ENCODE measurements around the gene NIPAL3. TPM values are rescaled to one million over a fixed set of nuclear protein-coding genes. Genes with fewer than 3 reads are reported as not detected.

The NIPAL3 gene
- total RNA-seq, 4 donors from 2014 or later = 17.8 to 38.0 (median 27.0) TPM

DNA sequence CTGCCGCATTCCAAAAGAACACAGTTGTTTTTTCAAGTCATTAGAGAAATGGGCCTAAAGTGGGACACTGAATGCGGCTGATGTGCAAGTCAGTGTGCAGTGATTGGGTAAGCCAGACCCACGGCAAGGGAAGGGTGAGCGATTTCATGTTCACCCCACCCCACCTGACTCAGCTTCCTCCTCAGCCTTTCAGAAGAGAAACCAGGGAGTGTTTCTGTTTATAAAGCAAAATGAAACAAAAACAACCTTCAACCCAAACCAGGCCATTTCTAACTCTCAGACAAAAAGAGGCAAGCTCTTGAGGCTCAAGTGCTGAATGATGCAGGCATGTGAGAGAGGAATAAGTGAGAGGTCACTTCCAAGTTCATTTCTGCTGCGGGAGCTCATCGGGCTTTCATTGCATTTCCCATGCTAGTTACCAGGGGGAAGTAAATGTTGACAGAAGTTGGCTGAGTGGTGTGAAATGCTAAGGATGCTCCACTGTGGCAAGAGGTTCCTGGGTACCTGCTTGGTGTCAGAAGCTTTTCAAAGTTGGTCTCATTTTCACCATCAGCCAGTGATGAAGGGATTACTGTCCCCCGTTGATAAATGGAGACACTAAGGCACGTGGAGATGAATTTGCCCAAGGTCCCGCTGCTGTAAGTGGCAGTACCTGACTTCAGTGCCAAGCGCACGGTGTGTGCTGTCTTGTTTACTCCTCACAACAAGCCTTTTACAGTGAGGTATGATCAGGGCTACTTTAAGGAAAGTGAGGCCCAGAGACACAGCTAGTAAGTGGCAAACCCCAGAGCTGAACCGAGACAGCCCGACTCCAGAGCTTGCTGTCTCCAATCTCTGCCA lies 31.1 kb upstream of the NIPAL3 start:
- DNase-seq (ENCODE audit: low spot score) (no peak), ATAC-seq (ENCODE audit: low FRiP score) (no peak)
- TF ChIP-seq, protein P1, sequence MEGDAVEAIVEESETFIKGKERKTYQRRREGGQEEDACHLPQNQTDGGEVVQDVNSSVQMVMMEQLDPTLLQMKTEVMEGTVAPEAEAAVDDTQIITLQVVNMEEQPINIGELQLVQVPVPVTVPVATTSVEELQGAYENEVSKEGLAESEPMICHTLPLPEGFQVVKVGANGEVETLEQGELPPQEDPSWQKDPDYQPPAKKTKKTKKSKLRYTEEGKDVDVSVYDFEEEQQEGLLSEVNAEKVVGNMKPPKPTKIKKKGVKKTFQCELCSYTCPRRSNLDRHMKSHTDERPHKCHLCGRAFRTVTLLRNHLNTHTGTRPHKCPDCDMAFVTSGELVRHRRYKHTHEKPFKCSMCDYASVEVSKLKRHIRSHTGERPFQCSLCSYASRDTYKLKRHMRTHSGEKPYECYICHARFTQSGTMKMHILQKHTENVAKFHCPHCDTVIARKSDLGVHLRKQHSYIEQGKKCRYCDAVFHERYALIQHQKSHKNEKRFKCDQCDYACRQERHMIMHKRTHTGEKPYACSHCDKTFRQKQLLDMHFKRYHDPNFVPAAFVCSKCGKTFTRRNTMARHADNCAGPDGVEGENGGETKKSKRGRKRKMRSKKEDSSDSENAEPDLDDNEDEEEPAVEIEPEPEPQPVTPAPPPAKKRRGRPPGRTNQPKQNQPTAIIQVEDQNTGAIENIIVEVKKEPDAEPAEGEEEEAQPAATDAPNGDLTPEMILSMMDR (IDR thresholded peaks at IDR 0.05) = no peak

DNA sequence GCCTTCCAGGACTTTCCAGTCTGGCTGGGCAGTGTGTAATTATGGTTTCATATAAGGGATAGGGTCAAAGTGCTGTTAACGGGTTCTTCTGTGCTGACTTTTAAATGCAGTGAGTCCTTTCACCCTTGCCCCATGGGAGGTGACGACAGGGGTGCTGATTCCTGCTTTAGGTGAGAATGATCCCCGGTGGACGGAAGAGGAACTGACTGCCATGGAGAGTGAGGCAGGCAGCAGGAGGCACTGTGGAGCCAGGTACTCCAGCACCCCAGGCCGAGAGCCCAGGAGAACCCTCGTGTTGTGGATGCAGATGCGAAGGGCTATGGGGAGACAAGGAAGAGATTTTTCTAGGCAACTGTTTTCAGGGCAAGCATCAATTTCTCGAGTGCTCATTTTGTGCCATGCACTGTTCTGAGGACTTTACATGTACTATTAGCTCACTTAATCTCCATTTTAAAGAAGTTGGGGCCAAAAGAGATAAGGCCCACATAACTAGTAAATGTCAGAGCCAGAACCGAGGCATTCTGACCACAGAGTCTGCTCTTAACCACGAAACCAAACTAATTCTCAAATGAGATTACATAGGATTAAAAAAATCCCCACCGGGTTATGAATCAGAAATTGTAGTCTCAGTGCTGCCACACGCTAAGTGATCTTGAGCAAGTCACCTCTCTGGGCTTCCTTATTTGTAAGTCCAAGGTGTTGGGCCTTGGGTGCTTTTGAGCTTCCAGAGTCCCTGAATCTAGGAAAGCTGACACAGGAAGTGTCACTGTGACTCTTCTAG lies 30.3 kb upstream of the NIPAL3 start:
- TF ChIP-seq, protein P1 (IDR thresholded peaks at IDR 0.05) = no peak
- DNase-seq (ENCODE audit: low spot score) = no peak
- no peak for ATAC-seq (ENCODE audit: low FRiP score)

DNA sequence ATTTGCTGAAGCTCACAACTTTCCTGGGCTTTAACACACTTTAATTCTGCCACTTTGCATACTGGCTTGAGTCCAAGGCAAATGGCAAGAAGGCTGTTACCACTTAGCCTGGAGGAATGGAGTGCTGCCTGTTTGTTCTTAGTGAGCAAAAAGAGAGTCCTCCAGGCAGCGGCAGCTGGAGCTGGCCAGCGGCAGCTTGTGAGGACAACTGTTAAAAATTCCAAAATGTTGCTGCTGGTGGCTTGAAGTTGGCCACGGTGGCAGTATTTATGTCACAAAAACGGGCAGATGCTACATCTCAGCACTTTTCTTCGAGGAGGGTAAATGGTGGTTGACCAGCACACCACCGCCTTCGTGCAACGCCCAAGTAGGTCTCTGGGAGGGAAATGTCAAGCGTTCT lies 29.4 kb upstream of the NIPAL3 start:
- ATAC-seq (ENCODE audit: low FRiP score) (no peak), DNase-seq (ENCODE audit: low spot score) (no peak)
- TF ChIP-seq, protein P1 (IDR thresholded peaks at IDR 0.05) = no peak

DNA sequence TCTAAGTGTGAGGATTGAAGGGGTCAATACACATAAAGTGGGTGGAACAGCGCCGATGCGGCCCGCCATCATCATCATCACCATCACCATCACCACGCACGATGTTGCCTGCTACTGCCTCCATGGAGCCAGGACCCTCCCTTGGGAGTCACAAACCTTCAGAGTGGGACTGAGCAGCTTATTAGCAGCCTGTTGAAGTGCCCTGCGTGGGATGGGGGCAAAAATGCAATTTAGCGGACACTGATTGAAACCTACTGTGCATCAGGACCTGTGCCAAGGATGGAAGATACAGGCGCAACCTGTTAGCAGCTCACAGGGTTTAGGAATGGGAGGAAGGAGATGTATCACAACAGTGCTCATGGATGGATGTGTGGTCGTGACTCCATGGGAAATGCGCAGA lies 28.7 kb upstream of the NIPAL3 start:
- TF ChIP-seq, protein P1 (IDR thresholded peaks at IDR 0.05) = no peak
- DNase-seq (ENCODE audit: low spot score) = no peak
- no peak for ATAC-seq (ENCODE audit: low FRiP score)

DNA sequence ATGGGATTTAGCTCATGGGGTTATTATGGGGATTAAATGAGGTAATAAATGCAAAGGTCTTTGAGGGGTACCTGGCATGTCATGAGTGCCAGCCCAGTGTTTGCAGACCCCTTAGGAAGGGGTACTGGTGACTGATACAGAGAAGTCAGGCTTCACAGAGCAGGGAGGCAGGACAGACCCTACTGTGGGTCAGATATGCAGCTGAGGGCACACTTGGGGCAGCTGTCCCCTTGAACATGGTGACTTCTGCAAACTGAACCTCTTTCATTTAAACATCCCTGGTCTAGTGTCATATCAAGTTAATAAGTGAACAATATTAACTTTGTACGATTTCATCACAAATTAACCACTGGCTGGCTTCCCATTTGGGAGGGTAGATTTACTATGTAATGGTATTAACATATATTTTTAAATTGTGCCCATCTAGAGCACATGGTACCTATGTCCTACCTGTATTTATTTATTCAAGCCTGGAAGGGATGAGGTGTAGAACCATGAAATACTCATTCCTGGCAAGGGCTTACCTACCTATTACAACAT lies 27.9 kb upstream of the NIPAL3 start:
- DNase-seq (ENCODE audit: low spot score) (no peak), ATAC-seq (ENCODE audit: low FRiP score) (no peak)
- TF ChIP-seq, protein P1 (IDR thresholded peaks at IDR 0.05) = no peak

DNA sequence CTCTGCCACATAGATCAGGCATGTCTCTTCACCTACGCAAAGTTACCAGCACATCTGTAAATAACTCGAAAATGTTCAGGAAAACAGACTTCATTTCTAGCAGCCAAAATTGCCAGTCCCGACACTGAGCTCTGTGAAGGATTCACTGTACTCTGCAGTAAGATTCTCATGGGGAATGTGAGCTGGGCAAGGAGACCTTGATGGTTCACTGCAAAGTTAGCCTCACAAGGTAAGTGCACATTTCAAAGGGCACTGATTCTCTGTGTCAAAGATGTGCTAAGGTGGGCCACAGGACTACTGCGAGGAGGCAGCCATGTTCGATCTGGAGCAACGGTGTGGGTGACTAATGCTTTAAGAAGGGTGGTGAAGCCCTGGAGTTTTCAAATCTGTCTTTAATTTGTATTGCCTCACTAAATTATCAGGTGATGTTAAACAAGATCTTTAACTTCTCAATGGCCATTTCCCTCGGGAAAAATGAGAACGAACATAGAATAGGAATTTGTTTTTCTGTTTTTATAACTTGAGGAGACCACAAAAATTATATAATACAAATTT lies 27.2 kb upstream of the NIPAL3 start:
- ATAC-seq (ENCODE audit: low FRiP score) = no peak
- TF ChIP-seq, protein P1 (IDR thresholded peaks at IDR 0.05) = no peak
- DNase-seq (ENCODE audit: low spot score) = no peak
